ENCODE results near the gene CSTPP1.
"Not testable (repeated sequence)": the region's sequence is repeated elsewhere in the genome, so short reads cannot be mapped to it uniquely, and the experiment has no call there.

The CSTPP1 gene

GRCh38 chr11:47185305-47186075 lies 248.9 kb downstream of the CSTPP1 start:
- Histone ChIP-seq H3K79me2 (ENCODE audit: control insufficient read depth, insufficient read depth, low read length, unreplicated experiment) (no peaks in the 10 kb centered on the region), H3K27me3 (ENCODE audit: insufficient read depth, low read length) (no peaks in the 10 kb centered on the region), H3K4me3 (ENCODE audit: low read depth, low read length) (peak overlapping the region; percentile 83), H2AFZ (ENCODE audit: low read length, unreplicated experiment) (peak overlapping the region; percentile 83), H3K4me1 (ENCODE audit: control insufficient read depth, insufficient read depth, low read length, unreplicated experiment) (peaks cover 15% of the 10 kb centered on the region), H3K36me3 (ENCODE audit: insufficient read depth, low read length) (no peaks in the 10 kb centered on the region), H3K27ac (ENCODE audit: low read depth, low read length) (no peak overlapping the region)

- Histone ChIP-seq H3K4me3 (ENCODE audit: low read depth, low read length) (peak within 1 kb of the TSS; percentile 83), H3K36me3 (ENCODE audit: insufficient read depth, low read length) (no peaks in the 10 kb centered on the region), H3K4me1 (ENCODE audit: control insufficient read depth, insufficient read depth, low read length, unreplicated experiment) (peaks cover 15% of the 10 kb centered on the region), H2AFZ (ENCODE audit: low read length, unreplicated experiment) (peak within 1 kb of the TSS; percentile 83), H3K27me3 (ENCODE audit: insufficient read depth, low read length) (no peaks in the 10 kb centered on the region), H3K27ac (ENCODE audit: low read depth, low read length) (no peak within 1 kb of the TSS), H3K79me2 (ENCODE audit: control insufficient read depth, insufficient read depth, low read length, unreplicated experiment) (no peaks in the 10 kb centered on the region)
Measured at GRCh38 chr11:47186076-47186699, 249.6 kb downstream of the CSTPP1 start, which contains the start of gene PACSIN3. TSS of gene PACSIN3 (minus strand) at chr11:47186434. CDS start at chr11:47182727, 3,707 bp downstream.

- no peak overlapping the region for H3K27ac ChIP-seq (ENCODE audit: low read depth, low read length)
- H3K27me3 ChIP-seq (ENCODE audit: insufficient read depth, low read length): no peaks in the 10 kb centered on the region
- H3K79me2 ChIP-seq (ENCODE audit: control insufficient read depth, insufficient read depth, low read length, unreplicated experiment): no peaks in the 10 kb centered on the region
- H3K4me1 ChIP-seq (ENCODE audit: control insufficient read depth, insufficient read depth, low read length, unreplicated experiment): peaks cover 15% of the 10 kb centered on the region
- peak overlapping the region; percentile 83 for H3K4me3 ChIP-seq (ENCODE audit: low read depth, low read length)
- H3K36me3 ChIP-seq (ENCODE audit: insufficient read depth, low read length): no peaks in the 10 kb centered on the region
- H2AFZ ChIP-seq (ENCODE audit: low read length, unreplicated experiment): peak overlapping the region; percentile 8
Measured at GRCh38 chr11:47186700-47187695, 250.4 kb downstream of the CSTPP1 start.

GRCh38 chr11:47187723-47188122 lies 251.2 kb downstream of the CSTPP1 start:
- Histone ChIP-seq H3K27ac (ENCODE audit: low read depth, low read length) (no peak overlapping the region), H3K36me3 (ENCODE audit: insufficient read depth, low read length) (no peaks in the 10 kb centered on the region), H2AFZ (ENCODE audit: low read length, unreplicated experiment) (no peak overlapping the region), H3K4me1 (ENCODE audit: control insufficient read depth, insufficient read depth, low read length, unreplicated experiment) (peaks cover 15% of the 10 kb centered on the region), H3K79me2 (ENCODE audit: control insufficient read depth, insufficient read depth, low read length, unreplicated experiment) (no peaks in the 10 kb centered on the region), H3K4me3 (ENCODE audit: low read depth, low read length) (peak overlapping the region; percentile 83), H3K27me3 (ENCODE audit: insufficient read depth, low read length) (no peaks in the 10 kb centered on the region)

GRCh38 chr11:47188259-47188658 lies 251.7 kb downstream of the CSTPP1 start:
- Histone ChIP-seq H2AFZ (ENCODE audit: low read length, unreplicated experiment) (no peak overlapping the region), H3K79me2 (ENCODE audit: control insufficient read depth, insufficient read depth, low read length, unreplicated experiment) (no peaks in the 10 kb centered on the region), H3K4me1 (ENCODE audit: control insufficient read depth, insufficient read depth, low read length, unreplicated experiment) (peaks cover 15% of the 10 kb centered on the region), H3K27me3 (ENCODE audit: insufficient read depth, low read length) (no peaks in the 10 kb centered on the region), H3K27ac (ENCODE audit: low read depth, low read length) (no peak overlapping the region), H3K4me3 (ENCODE audit: low read depth, low read length) (no peak overlapping the region), H3K36me3 (ENCODE audit: insufficient read depth, low read length) (no peaks in the 10 kb centered on the region)

GRCh38 chr11:47189100-47189834 lies 252.7 kb downstream of the CSTPP1 start:
- Histone ChIP-seq H3K27ac (ENCODE audit: low read depth, low read length) (peak overlapping the region; percentile 17; the same call in 1 of the 2 replicates), H3K36me3 (ENCODE audit: insufficient read depth, low read length) (no peaks in the 10 kb centered on the region), H3K79me2 (ENCODE audit: control insufficient read depth, insufficient read depth, low read length, unreplicated experiment) (no peaks in the 10 kb centered on the region), H3K27me3 (ENCODE audit: insufficient read depth, low read length) (no peaks in the 10 kb centered on the region), H3K4me1 (ENCODE audit: control insufficient read depth, insufficient read depth, low read length, unreplicated experiment) (peaks cover 15% of the 10 kb centered on the region), H2AFZ (ENCODE audit: low read length, unreplicated experiment) (no peak overlapping the region), H3K4me3 (ENCODE audit: low read depth, low read length) (peak overlapping the region; percentile 43; the same call in 1 of the 2 replicates)

GRCh38 chr11:47191137-47191536 lies 254.6 kb downstream of the CSTPP1 start:
- H3K4me1 ChIP-seq (ENCODE audit: control insufficient read depth, insufficient read depth, low read length, unreplicated experiment): peaks cover 11% of the 10 kb centered on the region
- not testable (repeated sequence) for H3K27me3 ChIP-seq (ENCODE audit: insufficient read depth, low read length); H3K36me3 ChIP-seq (ENCODE audit: insufficient read depth, low read length); H3K27ac ChIP-seq (ENCODE audit: low read depth, low read length); H3K4me3 ChIP-seq (ENCODE audit: low read depth, low read length); H2AFZ ChIP-seq (ENCODE audit: low read length, unreplicated experiment); H3K79me2 ChIP-seq (ENCODE audit: control insufficient read depth, insufficient read depth, low read length, unreplicated experiment)

GRCh38 chr11:47192111-47192510 lies 255.6 kb downstream of the CSTPP1 start:
- Histone ChIP-seq H3K27ac (ENCODE audit: low read depth, low read length) (no peak overlapping the region), H3K4me3 (ENCODE audit: low read depth, low read length) (no peak overlapping the region), H3K79me2 (ENCODE audit: control insufficient read depth, insufficient read depth, low read length, unreplicated experiment) (no peaks in the 10 kb centered on the region), H2AFZ (ENCODE audit: low read length, unreplicated experiment) (no peak overlapping the region), H3K36me3 (ENCODE audit: insufficient read depth, low read length) (no peaks in the 10 kb centered on the region), H3K4me1 (ENCODE audit: control insufficient read depth, insufficient read depth, low read length, unreplicated experiment) (peaks cover 11% of the 10 kb centered on the region), H3K27me3 (ENCODE audit: insufficient read depth, low read length) (no peaks in the 10 kb centered on the region)

GRCh38 chr11:47198161-47198560 lies 261.6 kb downstream of the CSTPP1 start:
- not testable (repeated sequence) for H2AFZ ChIP-seq (ENCODE audit: low read length, unreplicated experiment); H3K4me3 ChIP-seq (ENCODE audit: low read depth, low read length); H3K27ac ChIP-seq (ENCODE audit: low read depth, low read length); H3K27me3 ChIP-seq (ENCODE audit: insufficient read depth, low read length); H3K4me1 ChIP-seq (ENCODE audit: control insufficient read depth, insufficient read depth, low read length, unreplicated experiment); H3K79me2 ChIP-seq (ENCODE audit: control insufficient read depth, insufficient read depth, low read length, unreplicated experiment); H3K36me3 ChIP-seq (ENCODE audit: insufficient read depth, low read length)

- Histone ChIP-seq H3K27me3 (ENCODE audit: insufficient read depth, low read length) (no peaks in the 10 kb centered on the region), H3K27ac (ENCODE audit: low read depth, low read length) (no peak overlapping the region), H3K4me3 (ENCODE audit: low read depth, low read length) (no peak overlapping the region), H2AFZ (ENCODE audit: low read length, unreplicated experiment) (no peak overlapping the region), H3K4me1 (ENCODE audit: control insufficient read depth, insufficient read depth, low read length, unreplicated experiment) (peaks cover 13% of the 10 kb centered on the region), H3K79me2 (ENCODE audit: control insufficient read depth, insufficient read depth, low read length, unreplicated experiment) (no peaks in the 10 kb centered on the region), H3K36me3 (ENCODE audit: insufficient read depth, low read length) (no peaks in the 10 kb centered on the region)
Measured at GRCh38 chr11:47201015-47201414, 264.5 kb downstream of the CSTPP1 start.
